Astrocyte of the spinal cord (primary cell): ENCODE measurements around the gene CPNE9.

Experiments
- DNase-seq: peaks from one replicate; pipeline ENCODE4 v3.0.0; 2011; ENCODE audit warnings: low read depth, low spot score
- H3K4me3 ChIP-seq: 2 replicates; pipeline ENCODE4 v1.5.1; 2011; ENCODE audit warnings: low read depth, mild to moderate bottlenecking, low read length, moderate library complexity
- CTCF ChIP-seq: IDR thresholded peaks from 2 replicates; pipeline ENCODE4 v1.5.1; 2012; ENCODE audit warnings: low read depth, mild to moderate bottlenecking, low read length, inconsistent platforms
- in situ Hi-C: cut with HindIII; loops from 2 replicates; pipeline ENCODE4 v1.10.0; 2017; ENCODE audit warnings: low sequenced_read_pairs

Gene CPNE9

DNA sequence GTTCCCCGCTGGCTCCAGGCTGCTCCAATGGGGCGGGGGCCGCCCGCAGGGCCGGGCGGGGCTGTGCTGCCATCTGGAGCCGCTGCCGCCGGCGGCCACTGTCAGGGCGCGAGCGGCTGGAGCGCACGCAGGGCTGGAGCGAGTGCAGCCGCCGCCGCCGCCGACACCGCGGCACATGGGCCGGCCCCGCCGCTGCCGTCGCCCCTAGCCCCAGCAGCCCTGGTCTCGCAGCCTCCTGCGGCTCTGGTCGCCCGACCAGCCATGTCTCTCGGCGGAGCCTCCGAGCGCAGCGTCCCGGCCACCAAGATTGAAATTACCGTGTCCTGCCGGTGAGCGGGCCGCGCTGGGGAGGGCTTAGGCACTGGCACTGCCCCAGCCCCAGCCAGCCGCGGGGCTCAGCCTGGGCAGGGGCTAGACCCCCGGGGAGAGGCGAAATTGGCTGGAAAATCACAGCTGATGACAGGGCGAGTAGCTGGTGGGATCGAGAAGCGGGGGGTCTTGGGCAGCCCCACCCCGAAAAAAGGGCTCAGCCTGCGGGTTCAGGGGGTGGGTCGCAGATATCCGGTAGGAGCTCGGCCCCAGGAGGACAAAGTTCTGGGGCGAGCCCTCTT lies at the start of gene CPNE9:
CPNE9 (plus strand) TSS at position 98 of the 611 bp plus-strand sequence; CDS start at position 262, 164 bp downstream.
- peak within 1 kb of the TSS; percentile 15 for H3K4me3 ChIP-seq
- no peak for TF ChIP-seq CTCF

GRCh38 chr3:9659849-9660248 lies 43.8 kb upstream of the CPNE9 start:
- TF ChIP-seq CTCF = no peak
- in situ Hi-C loops = no loop called here

More for the DNA sequence above, at the start of gene CPNE9:
- DNase-seq = no peak
- in situ Hi-C loops = no loop called here

GRCh38 chr3:9660972-9661371 lies 42.7 kb upstream of the CPNE9 start:
- TF ChIP-seq CTCF = no peak
- DNase-seq = no peak
- no peak overlapping the region for H3K4me3 ChIP-seq
- in situ Hi-C loops = no loop called here

More at GRCh38 chr3:9659849-9660248, 43.8 kb upstream of the CPNE9 start:
- H3K4me3 ChIP-seq = no peak overlapping the region
- DNase-seq = no peak

DNA sequence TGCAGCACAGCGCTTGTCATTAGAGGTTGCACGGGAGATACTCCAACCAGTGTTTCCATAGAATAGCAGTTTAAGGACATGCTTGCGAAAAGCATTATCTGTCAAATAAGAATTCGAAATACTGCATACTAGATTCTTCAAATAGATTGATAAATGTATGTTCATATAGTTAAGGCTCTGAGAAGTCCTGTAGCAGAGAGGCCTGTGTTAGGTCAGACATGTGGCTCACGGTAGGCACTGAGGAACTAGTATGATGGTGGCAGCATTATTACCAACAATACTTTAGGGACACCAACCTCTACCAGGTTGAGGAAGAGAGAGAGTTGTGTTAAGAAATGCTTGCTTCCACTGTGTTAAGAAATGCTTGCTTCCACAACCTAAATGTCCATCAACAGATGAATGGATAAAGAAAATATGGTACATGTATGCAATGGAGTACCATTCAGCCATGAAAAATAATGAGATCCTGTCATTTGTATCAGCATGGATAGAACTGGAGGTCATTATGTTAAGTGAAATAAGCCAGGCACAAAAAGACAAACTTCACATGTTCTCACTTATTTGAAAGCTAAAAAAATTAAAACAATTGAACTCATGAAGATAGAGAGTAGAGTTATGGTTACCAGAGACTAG lies 39.4 kb upstream of the CPNE9 start:
- in situ Hi-C loops = no loop called here
- no peak for TF ChIP-seq CTCF
- no peak for DNase-seq
- no peak overlapping the region for H3K4me3 ChIP-seq

DNA sequence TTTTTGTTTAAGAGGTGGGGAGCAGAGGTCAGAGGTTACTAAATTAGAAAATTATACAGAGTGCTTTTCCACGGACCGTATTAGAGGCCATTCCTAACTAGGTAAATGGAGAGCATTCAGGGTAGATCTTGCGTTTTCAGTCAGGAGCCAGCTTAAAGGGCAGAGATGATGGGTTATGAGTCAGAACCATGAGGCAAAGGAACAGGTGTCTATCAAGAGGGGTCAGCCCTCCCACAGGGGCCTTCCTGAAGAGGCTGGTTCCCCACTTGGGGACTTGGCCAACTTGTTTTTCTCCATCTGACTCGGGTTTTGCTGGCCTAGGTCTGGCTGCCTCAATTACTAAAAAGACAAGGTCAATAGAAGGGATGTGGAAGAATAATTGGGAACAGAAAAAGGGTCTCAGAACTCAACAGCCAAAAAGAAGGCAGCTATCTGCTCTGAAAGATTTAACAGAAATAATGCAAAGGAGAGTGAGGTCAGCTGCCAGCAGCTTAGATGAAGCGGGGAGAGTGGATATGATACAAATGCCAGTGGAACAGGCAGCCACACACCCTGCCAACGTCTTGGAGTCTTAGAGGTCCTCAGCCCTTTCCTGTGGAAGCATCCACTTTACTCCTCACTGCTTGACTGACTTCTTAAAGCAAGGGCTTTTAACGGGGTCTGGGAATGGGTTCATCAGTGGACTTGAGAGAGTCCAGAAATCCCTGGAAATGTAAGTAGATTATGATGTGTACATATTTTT lies 36.8 kb upstream of the CPNE9 start:
- no peak for DNase-seq
- H3K4me3 ChIP-seq = no peak overlapping the region
- TF ChIP-seq CTCF = no peak
- in situ Hi-C loops = no loop called here

DNA sequence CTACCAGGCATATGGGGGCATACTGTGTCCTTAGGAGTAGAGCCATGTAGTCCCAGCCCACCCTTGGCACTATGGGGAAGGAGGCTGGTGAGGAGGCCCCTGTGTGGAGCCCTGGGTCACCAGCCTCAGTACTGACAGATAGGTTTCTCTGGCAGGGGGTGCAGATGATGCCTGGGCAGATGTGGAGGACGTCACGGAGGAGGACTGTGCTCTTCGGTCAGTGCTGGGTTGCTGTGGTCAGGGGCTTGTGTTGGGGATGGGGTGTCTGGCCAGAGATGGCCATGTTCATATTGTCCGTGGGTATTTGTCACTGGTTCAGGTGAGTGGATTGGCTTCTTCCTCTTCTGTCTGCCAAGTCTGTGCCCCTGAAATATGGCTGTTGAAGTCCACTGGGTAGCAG lies 34.4 kb upstream of the CPNE9 start:
- no peak overlapping the region for H3K4me3 ChIP-seq
- DNase-seq = no peak
- in situ Hi-C loops = no loop called here

More for the DNA sequence above, 34.4 kb upstream of the CPNE9 start:
- no peak for TF ChIP-seq CTCF
